ENCODE measurements around the gene ALDH1L1.

Gene ALDH1L1

GRCh38 chr3:126126286-126126685 is 54.1 kb downstream of the ALDH1L1 start:
- DNase-seq (ENCODE audit: low read depth): no peak
- TF ChIP-seq, protein P1, sequence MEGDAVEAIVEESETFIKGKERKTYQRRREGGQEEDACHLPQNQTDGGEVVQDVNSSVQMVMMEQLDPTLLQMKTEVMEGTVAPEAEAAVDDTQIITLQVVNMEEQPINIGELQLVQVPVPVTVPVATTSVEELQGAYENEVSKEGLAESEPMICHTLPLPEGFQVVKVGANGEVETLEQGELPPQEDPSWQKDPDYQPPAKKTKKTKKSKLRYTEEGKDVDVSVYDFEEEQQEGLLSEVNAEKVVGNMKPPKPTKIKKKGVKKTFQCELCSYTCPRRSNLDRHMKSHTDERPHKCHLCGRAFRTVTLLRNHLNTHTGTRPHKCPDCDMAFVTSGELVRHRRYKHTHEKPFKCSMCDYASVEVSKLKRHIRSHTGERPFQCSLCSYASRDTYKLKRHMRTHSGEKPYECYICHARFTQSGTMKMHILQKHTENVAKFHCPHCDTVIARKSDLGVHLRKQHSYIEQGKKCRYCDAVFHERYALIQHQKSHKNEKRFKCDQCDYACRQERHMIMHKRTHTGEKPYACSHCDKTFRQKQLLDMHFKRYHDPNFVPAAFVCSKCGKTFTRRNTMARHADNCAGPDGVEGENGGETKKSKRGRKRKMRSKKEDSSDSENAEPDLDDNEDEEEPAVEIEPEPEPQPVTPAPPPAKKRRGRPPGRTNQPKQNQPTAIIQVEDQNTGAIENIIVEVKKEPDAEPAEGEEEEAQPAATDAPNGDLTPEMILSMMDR (conservative IDR thresholded peaks at IDR 0.05; ENCODE audit: low read depth, low read length): no peak

GRCh38 chr3:126125781-126126251 is 54.6 kb downstream of the ALDH1L1 start:
- H3K4me3 ChIP-seq (ENCODE audit: low read depth, low read length): no peak overlapping the region
- TF ChIP-seq, protein P1 (conservative IDR thresholded peaks at IDR 0.05; ENCODE audit: low read depth, low read length): no peak
- no peak for DNase-seq (ENCODE audit: low read depth)

More at GRCh38 chr3:126126286-126126685, 54.1 kb downstream of the ALDH1L1 start:
- H3K4me3 ChIP-seq (ENCODE audit: low read depth, low read length): no peak overlapping the region

DNA sequence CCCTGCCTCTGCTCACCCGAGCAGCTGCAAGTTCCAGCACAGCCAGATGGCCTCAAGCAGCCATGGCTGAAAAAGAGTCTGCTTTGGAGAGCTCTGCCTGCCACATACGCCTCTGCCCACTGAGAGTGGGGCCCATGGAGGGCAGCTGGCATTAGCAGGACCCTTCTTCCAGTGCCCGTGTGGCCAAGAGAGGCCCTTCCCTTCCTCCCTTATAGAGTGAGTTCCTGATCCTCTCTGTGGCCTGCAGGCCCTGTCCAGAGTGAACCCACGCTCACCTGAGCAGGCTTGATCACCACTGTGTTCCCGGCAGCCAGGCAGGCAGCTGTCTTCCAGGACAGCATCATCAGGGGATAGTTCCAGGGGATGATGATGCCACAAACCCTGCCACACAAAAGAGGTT is 55.0 kb downstream of the ALDH1L1 start:
- no peak overlapping the region for H3K4me3 ChIP-seq (ENCODE audit: low read depth, low read length)
- no peak for DNase-seq (ENCODE audit: low read depth)
- TF ChIP-seq, protein P1 (conservative IDR thresholded peaks at IDR 0.05; ENCODE audit: low read depth, low read length): no peak

DNA sequence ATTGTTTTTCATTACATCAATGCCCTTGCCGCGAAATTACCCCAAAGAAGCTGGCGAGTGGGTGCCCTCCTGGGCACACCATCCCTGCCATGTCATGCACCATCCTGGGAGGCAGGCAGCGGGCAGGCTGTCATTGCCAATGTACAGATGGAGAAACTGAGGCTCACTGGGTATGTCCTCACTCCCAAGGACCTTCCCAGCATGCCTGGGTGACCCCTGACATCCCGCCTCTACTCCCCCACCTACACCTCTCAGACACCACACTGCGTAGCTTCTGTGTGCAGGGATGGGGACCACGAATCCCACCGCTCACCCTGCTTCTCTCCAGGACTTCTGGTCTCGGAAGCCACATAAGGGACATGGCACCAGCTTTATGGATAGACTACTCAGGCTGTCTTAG is 55.5 kb downstream of the ALDH1L1 start:
- TF ChIP-seq, protein P1 (conservative IDR thresholded peaks at IDR 0.05; ENCODE audit: low read depth, low read length): no peak
- no peak overlapping the region for H3K4me3 ChIP-seq (ENCODE audit: low read depth, low read length)
- no peak for DNase-seq (ENCODE audit: low read depth)

DNA sequence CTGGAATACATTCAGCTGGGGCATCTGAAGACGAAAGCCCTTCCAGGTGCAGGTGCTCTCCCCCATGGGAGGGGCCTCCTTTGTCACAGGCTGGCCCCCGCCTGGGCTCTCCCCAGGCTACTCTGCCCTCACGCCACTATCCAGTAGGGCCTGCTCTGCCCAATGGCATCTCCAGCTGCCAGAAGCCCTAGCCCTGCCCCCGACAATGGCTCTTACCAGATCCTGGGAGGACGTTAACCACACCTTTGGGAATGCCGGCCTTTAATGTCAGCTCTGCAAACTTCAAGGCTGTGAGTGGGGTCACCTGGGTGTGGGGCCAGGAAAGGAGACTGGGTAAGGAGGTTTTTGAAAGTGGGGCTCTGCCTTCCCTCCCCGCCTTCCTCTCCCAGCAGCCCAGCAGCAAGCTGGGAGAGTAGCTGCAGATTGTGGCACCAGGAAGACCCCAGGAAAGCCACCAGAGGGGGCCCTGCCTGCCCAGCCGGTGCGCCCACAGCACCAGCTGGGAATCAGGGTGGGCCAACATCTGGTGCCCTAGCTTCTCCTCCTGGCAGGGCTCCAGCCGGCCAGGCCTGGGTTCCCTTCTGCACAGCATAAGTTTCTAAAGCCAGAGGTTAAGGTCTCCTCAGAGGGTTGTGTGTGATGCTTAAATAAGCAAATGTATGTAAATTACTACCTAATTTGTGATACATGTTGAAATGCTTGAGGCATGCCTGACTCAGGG is 56.1 kb downstream of the ALDH1L1 start:
- H3K4me3 ChIP-seq (ENCODE audit: low read depth, low read length): no peak overlapping the region
- TF ChIP-seq, protein P1 (conservative IDR thresholded peaks at IDR 0.05; ENCODE audit: low read depth, low read length): no peak
- no peak for DNase-seq (ENCODE audit: low read depth)

DNA sequence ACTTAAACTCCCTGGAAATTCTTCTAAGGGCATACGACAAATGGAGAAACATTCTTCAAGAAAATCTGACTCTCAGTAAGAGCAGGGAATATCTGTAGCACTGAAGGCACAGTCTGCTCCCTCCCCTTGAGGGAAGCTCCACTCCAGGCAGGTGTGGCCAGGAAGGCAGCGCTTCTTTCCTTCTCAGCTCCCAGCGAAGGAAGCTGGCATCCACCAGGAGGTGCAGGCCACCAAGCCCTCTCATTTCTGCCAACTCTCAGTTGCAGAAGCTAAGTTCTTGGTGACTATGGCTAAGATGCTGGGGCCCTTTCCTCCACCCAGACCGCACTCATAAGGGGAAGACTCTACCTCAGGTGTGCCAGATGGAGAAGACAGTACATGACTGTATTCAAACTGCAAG is 58.8 kb downstream of the ALDH1L1 start:
- DNase-seq (ENCODE audit: low read depth): no peak

More for the DNA sequence above, 58.8 kb downstream of the ALDH1L1 start:
- H3K4me3 ChIP-seq (ENCODE audit: low read depth, low read length): no peak overlapping the region
- TF ChIP-seq, protein P1 (conservative IDR thresholded peaks at IDR 0.05; ENCODE audit: low read depth, low read length): no peak

All from choroid plexus epithelial cell (primary cell).